HepG2 (cell line): ENCODE data around the gene TLR9. TPM values are rescaled to one million over a fixed set of nuclear protein-coding genes. Genes with fewer than 3 reads are reported as not detected.

Experiments
- ATAC-seq: fragments of 200-7000 bp; cut with Tn5 transposase; 3 replicates; pipeline ENCODE4 v1.9.1; 2020; ENCODE audit warnings: mild to moderate bottlenecking, moderate library complexity
- BruUV-seq: library from RNA; stranded (reverse); fragments of 400-500 nt; replicated peaks from 2 replicates; lab custom pipeline; 2021; lab: Mats Ljungman, UMichigan
- CTCF ChIA-PET: fragments of 300-600 bp; formaldehyde crosslinking; extraction: SDS; loops from one replicate; lab custom pipeline; 2021; ENCODE audit warnings: low total read pairs, inconsistent platforms, low intra/inter-chr PET ratio; lab: Yijun Ruan, JAX
- POLR2A ChIA-PET: fragments of 350-600 bp; sonication (Branson Sonifier 250); formaldehyde crosslinking; loops from one replicate; lab custom pipeline; 2020; ENCODE audit warnings: antibody characterized with exemption, inconsistent platforms; lab: Yijun Ruan, JAX
- DNase-seq: peaks from one replicate; pipeline ENCODE4 v3.0.0-alpha.2; 2015; ENCODE audit warnings: low spot score
- FAIRE-seq: peaks from 3 replicates; lab custom pipeline; 2011; peaks lifted over from hg19 to GRCh38; lab: Jason Lieb, UNC
- H2AFZ ChIP-seq: one replicate; pipeline ENCODE4 v1.6.1; 2011; ENCODE audit warnings: low read length, inconsistent platforms
- H3K27ac ChIP-seq: fragments of 300-600 bp; 3 replicates; pipeline ENCODE4 v1.8.0; 2011; ENCODE audit warnings: mixed run types, mild to moderate bottlenecking, mixed read lengths, low read length, inconsistent platforms; ENCODE audit not compliant: insufficient read depth; ENCODE audit errors: extremely low read length
- H3K27me3 ChIP-seq, 2 experiments: fragments of 200-600 bp in 1 of 2; 2 replicates in 1 of 2; 3 replicates in 1 of 2; pipeline versions ENCODE4 v1.6.0 to v1.8.0; 2011; ENCODE audit warnings: low read length in 2 of 2, mild to moderate bottlenecking in 2 of 2, moderate library complexity in 2 of 2, inconsistent platforms in 1 of 2; ENCODE audit not compliant: insufficient read depth in 2 of 2, control insufficient read depth in 1 of 2
- H3K36me3 ChIP-seq, 2 experiments: fragments of 200-600 bp in 1 of 2; replicated peaks in 1 of 2; 2 replicates in 1 of 2; 3 replicates in 1 of 2; pipeline versions ENCODE4 v1.5.1 to v1.8.0; 2011; ENCODE audit warnings: low read length in 2 of 2, inconsistent platforms in 1 of 2; ENCODE audit not compliant: insufficient read depth in 2 of 2, control insufficient read depth in 1 of 2
- H3K4me1 ChIP-seq: 2 replicates; pipeline ENCODE4 v1.5.1; 2012; ENCODE audit warnings: low read length, inconsistent platforms; ENCODE audit not compliant: insufficient read depth
- H3K4me2 ChIP-seq: 2 replicates; pipeline ENCODE4 v1.6.0; 2011; ENCODE audit warnings: low read depth, low read length, inconsistent platforms
- H3K4me3 ChIP-seq, 3 experiments: fragments of 200-600 bp in 1 of 3; sonication (generic), shearing (Covaris generic) in 1 of 3; replicated peaks in 1 of 3; 2 replicates each; pipeline ENCODE4 v1.5.1; 2011 to 2016; ENCODE audit warnings: low read length in 3 of 3, inconsistent platforms in 2 of 3, low read depth in 2 of 3, mild to moderate bottlenecking in 2 of 3, control low read depth in 1 of 3, mixed read lengths in 1 of 3; ENCODE audit not compliant: insufficient read depth in 1 of 3
- H3K79me2 ChIP-seq: one replicate; pipeline ENCODE4 v1.6.1; 2011; ENCODE audit warnings: low read length, inconsistent platforms; ENCODE audit not compliant: insufficient read depth
- H3K9ac ChIP-seq: 2 replicates; pipeline ENCODE4 v1.6.0; 2011; ENCODE audit warnings: mild to moderate bottlenecking, low read depth, low read length, inconsistent platforms; ENCODE audit not compliant: insufficient read depth
- H3K9me3 ChIP-seq: 2 replicates; pipeline ENCODE4 v1.5.1; 2012; ENCODE audit warnings: mild to moderate bottlenecking, low read length
- H4K20me1 ChIP-seq: 2 replicates; pipeline ENCODE4 v1.6.0; 2011; ENCODE audit warnings: inconsistent platforms, mild to moderate bottlenecking, low read length, moderate library complexity; ENCODE audit not compliant: insufficient read depth
- HNF4G ChIP-seq, 2 experiments: sonication (generic) in 1 of 2; formaldehyde crosslinking in 1 of 2; IDR thresholded peaks; 2 replicates each; pipeline versions ENCODE4 v1.4.0 to v1.6.1; 2011 to 2020; ENCODE audit warnings: borderline replicate concordance in 2 of 2, low read depth in 2 of 2, mild to moderate bottlenecking in 2 of 2, low read length in 1 of 2, missing genetic modification reagents in 1 of 2, moderate library complexity in 1 of 2
- MXI1 ChIP-seq: IDR thresholded peaks from 3 replicates; pipeline ENCODE4 v1.6.1; 2012; ENCODE audit warnings: low read depth, low read length, inconsistent platforms, borderline replicate concordance
- RFX1 ChIP-seq: fragments of 450-650 bp; IDR thresholded peaks from 2 replicates; pipeline ENCODE4 v1.6.1; 2017
- RFX3 ChIP-seq: IDR thresholded peaks from 2 replicates; pipeline ENCODE4 v1.6.1; 2016; ENCODE audit warnings: missing biosample characterization, missing genetic modification reagents
- SNRNP70 ChIP-seq: fragments of 200-400 bp; formaldehyde crosslinking; IDR thresholded peaks from 2 replicates; pipeline ENCODE4 v1.6.1; 2017; ENCODE audit warnings: mild to moderate bottlenecking, low read depth, low read length, moderate library complexity
- ZMAT3 ChIP-seq: sonication (generic); formaldehyde crosslinking; conservative IDR thresholded peaks from 2 replicates; pipeline ENCODE4 v1.7.0; 2021; ENCODE audit warnings: missing genetic modification reagents
- ZNF282 ChIP-seq: fragments of 450-650 bp; IDR thresholded peaks from 2 replicates; pipeline ENCODE4 v1.6.1; 2018; ENCODE audit not compliant: partially characterized antibody
- ZNF326 ChIP-seq: sonication (generic); formaldehyde crosslinking; IDR thresholded peaks from 2 replicates; pipeline ENCODE4 v1.4.0; 2020; ENCODE audit warnings: missing genetic modification reagents, borderline replicate concordance
- ZNF772 ChIP-seq: sonication (generic); formaldehyde crosslinking; IDR thresholded peaks from 2 replicates; pipeline ENCODE4 v1.5.0; 2020; ENCODE audit warnings: mild to moderate bottlenecking, missing genetic modification reagents
- WGBS: methylation state at CpG from one replicate; pipeline ENCODE4 v1.1.6; 2017; ENCODE audit warnings: low lambda C conversion rate; 5-methylcytosine and 5-hydroxymethylcytosine counted together
- in situ Hi-C: cut with HindIII; loops from 2 replicates; pipeline ENCODE4 v1.10.0; 2017; ENCODE audit warnings: low pct_unique_long_range_greater_than_20kb; ENCODE audit not compliant: extremely low pct_ligation_motif_present
- intact Hi-C: fragments of 100-400 bp; cut with micrococcal nuclease; formaldehyde crosslinking; loops from one replicate; pipeline ENCODE4 v1.10.0; 2022; ENCODE audit not compliant: unreplicated experiment
- polyA plus RNA-seq, 8 experiments: library from polyadenylated mRNA; depleted of rRNA in 3 of 8; stranded (reverse) in 7 of 8; unstranded in 1 of 8; fragments of >200 nt; fragmentation: Illumina TruSeq in 4 of 8; extraction: Trizol in 4 of 8; gene quantifications; 2 replicates each; pipeline versions ENCODE4 v1.2.1 to v1.2.3, GENCODE V29; 2011 to 2016; ENCODE audit warnings: low read depth in 4 of 8, missing spikeins in 1 of 8, mixed read lengths in 1 of 8; ENCODE audit not compliant: insufficient read depth in 1 of 8
- total RNA-seq, 5 experiments: library from RNA; depleted of rRNA; stranded (reverse); fragments of >200 nt; fragmentation: Illumina TruSeq; extraction: Trizol; gene quantifications; 2 replicates each; pipeline ENCODE4 v1.2.3, GENCODE V29; 2016; ENCODE audit warnings: low read depth in 1 of 5
- TF ChIP-seq, protein P1 (sequence below): sonication (generic); formaldehyde crosslinking; IDR thresholded peaks from 2 replicates; pipeline ENCODE4 v1.4.0; 2020; ENCODE audit warnings: mild to moderate bottlenecking, missing genetic modification reagents
- TF ChIP-seq, protein P2 (sequence below): sonication (generic); formaldehyde crosslinking; IDR thresholded peaks from 2 replicates; pipeline ENCODE4 v1.5.0; 2020; ENCODE audit warnings: missing genetic modification reagents
- TF ChIP-seq, protein P3 (sequence below): sonication (generic); formaldehyde crosslinking; IDR thresholded peaks from 2 replicates; pipeline ENCODE4 v1.4.0; 2020; ENCODE audit warnings: missing genetic modification reagents
- TF ChIP-seq, protein P4 (sequence below): sonication (generic); formaldehyde crosslinking; IDR thresholded peaks from 2 replicates; pipeline ENCODE4 v1.5.1; 2020; ENCODE audit warnings: missing genetic modification reagents, mild to moderate bottlenecking, borderline replicate concordance

Gene TLR9
- total and polyA plus RNA-seq, 2 of the 13 experiments (the other 11 are each of a cell fraction or from before 2014, with no cell fraction given) = not detected

DNA sequence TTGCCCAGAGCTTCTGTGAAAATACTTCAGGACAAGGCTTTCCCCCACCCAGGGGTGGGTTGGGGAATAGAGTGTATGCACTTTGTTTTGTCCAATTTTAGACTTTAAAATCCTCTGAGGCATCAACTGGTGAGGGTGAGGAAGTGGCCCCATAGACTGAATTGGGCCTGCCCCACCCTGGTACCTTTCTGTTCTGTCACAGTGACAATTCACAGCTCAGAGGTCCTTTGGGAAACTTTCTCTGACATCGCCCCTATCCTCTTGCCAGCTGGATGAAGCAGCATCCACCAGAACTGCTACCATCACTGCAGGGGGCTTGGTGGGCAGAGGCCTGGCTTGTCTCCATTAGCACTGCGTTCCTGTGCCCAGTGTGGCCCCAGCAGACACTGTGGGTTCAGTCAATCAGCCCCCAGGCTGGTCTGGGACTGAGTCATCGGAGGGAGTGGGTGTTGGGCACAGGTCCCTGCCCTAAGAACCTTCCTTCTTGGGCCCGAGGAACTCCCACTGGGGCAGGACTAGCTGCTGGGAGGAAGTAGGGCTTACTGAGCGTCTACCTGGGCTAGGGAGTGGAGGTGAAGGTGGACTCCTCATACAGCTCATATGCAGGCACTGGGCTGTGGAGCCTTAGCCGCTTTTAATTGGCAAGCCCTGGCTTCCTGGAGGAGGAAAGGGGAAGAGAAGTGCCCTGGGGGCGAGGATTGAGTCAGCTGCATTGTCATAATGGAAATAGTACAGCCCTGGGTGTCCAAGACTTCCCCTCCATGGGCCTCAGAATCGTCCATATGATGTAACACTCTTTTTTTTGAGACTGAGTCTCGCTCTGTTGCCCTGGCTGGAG lies 18.6 kb upstream of the TLR9 start:
- Histone ChIP-seq H3K4me3 (no peak overlapping the region), H3K9me3 (no peaks in the 10 kb centered on the region), H3K27me3 (no peaks in the 10 kb centered on the region), H4K20me1 (no peaks in the 10 kb centered on the region), H3K4me1 (peaks cover 54% of the 10 kb centered on the region), H3K4me2 (no peak overlapping the region), H3K79me2 (peaks cover 4% of the 10 kb centered on the region), H3K27ac (no peak overlapping the region), H3K36me3 (no peaks in the 10 kb centered on the region; a peak in 1 of 5 replicates), H2AFZ (no peak overlapping the region), H3K9ac (no peak overlapping the region)
- ChIA-PET CTCF (no interaction called here), POLR2A (no interaction called here)
- in situ Hi-C loops = no loop called here
- ATAC-seq = no peak
- 70% methylated on average over 9 of the region's 9 CpGs for WGBS
- BruUV-seq = no TSS peak
- no peak for FAIRE-seq
- no peak for DNase-seq
- intact Hi-C loops = no loop called here
- no peak for TF ChIP-seq ZMAT3 (CRISPR knock-in tag)
- TF ChIP-seq RFX1 = no peak
- TF ChIP-seq, protein P1, sequence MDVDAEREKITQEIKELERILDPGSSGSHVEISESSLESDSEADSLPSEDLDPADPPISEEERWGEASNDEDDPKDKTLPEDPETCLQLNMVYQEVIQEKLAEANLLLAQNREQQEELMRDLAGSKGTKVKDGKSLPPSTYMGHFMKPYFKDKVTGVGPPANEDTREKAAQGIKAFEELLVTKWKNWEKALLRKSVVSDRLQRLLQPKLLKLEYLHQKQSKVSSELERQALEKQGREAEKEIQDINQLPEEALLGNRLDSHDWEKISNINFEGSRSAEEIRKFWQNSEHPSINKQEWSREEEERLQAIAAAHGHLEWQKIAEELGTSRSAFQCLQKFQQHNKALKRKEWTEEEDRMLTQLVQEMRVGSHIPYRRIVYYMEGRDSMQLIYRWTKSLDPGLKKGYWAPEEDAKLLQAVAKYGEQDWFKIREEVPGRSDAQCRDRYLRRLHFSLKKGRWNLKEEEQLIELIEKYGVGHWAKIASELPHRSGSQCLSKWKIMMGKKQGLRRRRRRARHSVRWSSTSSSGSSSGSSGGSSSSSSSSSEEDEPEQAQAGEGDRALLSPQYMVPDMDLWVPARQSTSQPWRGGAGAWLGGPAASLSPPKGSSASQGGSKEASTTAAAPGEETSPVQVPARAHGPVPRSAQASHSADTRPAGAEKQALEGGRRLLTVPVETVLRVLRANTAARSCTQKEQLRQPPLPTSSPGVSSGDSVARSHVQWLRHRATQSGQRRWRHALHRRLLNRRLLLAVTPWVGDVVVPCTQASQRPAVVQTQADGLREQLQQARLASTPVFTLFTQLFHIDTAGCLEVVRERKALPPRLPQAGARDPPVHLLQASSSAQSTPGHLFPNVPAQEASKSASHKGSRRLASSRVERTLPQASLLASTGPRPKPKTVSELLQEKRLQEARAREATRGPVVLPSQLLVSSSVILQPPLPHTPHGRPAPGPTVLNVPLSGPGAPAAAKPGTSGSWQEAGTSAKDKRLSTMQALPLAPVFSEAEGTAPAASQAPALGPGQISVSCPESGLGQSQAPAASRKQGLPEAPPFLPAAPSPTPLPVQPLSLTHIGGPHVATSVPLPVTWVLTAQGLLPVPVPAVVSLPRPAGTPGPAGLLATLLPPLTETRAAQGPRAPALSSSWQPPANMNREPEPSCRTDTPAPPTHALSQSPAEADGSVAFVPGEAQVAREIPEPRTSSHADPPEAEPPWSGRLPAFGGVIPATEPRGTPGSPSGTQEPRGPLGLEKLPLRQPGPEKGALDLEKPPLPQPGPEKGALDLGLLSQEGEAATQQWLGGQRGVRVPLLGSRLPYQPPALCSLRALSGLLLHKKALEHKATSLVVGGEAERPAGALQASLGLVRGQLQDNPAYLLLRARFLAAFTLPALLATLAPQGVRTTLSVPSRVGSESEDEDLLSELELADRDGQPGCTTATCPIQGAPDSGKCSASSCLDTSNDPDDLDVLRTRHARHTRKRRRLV = no peak
- no peak for TF ChIP-seq ZNF772 (CRISPR knock-in tag)
- TF ChIP-seq HNF4G (IDR thresholded peaks at IDR 0.05; ENCODE audit: borderline replicate concordance, low read depth, low read length) = no peak
- TF ChIP-seq HNF4G (CRISPR knock-in tag; IDR thresholded peaks at IDR 0.05; ENCODE audit: borderline replicate concordance, low read depth) = no peak
- TF ChIP-seq RFX3 (CRISPR knock-in tag) = no peak
- no peak for TF ChIP-seq ZNF326 (CRISPR knock-in tag)
- TF ChIP-seq MXI1 = no peak
- no peak for TF ChIP-seq ZNF282
- TF ChIP-seq, protein P2, sequence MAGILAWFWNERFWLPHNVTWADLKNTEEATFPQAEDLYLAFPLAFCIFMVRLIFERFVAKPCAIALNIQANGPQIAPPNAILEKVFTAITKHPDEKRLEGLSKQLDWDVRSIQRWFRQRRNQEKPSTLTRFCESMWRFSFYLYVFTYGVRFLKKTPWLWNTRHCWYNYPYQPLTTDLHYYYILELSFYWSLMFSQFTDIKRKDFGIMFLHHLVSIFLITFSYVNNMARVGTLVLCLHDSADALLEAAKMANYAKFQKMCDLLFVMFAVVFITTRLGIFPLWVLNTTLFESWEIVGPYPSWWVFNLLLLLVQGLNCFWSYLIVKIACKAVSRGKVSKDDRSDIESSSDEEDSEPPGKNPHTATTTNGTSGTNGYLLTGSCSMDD (CRISPR knock-in tag) = no peak
- TF ChIP-seq SNRNP70 = no peak
- TF ChIP-seq, protein P3, sequence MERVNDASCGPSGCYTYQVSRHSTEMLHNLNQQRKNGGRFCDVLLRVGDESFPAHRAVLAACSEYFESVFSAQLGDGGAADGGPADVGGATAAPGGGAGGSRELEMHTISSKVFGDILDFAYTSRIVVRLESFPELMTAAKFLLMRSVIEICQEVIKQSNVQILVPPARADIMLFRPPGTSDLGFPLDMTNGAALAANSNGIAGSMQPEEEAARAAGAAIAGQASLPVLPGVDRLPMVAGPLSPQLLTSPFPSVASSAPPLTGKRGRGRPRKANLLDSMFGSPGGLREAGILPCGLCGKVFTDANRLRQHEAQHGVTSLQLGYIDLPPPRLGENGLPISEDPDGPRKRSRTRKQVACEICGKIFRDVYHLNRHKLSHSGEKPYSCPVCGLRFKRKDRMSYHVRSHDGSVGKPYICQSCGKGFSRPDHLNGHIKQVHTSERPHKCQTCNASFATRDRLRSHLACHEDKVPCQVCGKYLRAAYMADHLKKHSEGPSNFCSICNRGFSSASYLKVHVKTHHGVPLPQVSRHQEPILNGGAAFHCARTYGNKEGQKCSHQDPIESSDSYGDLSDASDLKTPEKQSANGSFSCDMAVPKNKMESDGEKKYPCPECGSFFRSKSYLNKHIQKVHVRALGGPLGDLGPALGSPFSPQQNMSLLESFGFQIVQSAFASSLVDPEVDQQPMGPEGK = no peak
- TF ChIP-seq, protein P4, sequence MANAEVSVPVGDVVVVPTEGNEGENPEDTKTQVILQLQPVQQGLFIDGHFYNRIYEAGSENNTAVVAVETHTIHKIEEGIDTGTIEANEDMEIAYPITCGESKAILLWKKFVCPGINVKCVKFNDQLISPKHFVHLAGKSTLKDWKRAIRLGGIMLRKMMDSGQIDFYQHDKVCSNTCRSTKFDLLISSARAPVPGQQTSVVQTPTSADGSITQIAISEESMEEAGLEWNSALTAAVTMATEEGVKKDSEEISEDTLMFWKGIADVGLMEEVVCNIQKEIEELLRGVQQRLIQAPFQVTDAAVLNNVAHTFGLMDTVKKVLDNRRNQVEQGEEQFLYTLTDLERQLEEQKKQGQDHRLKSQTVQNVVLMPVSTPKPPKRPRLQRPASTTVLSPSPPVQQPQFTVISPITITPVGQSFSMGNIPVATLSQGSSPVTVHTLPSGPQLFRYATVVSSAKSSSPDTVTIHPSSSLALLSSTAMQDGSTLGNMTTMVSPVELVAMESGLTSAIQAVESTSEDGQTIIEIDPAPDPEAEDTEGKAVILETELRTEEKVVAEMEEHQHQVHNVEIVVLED (CRISPR knock-in tag) = no peak
